GM20000 (cell line): ENCODE data around the gene ASPSCR1.
A peak's percentile ranks its signal among the peaks of the same experiment; 100 is the strongest.

Experiments
- DNase-seq: peaks from one replicate; pipeline ENCODE4 v3.0.0; 2012; ENCODE audit warnings: low spot score
- CTCF ChIP-seq: IDR thresholded peaks from 2 replicates; pipeline ENCODE4 v1.5.1; 2012; ENCODE audit warnings: mild to moderate bottlenecking, control low read depth; ENCODE audit errors: extremely low read depth, missing control alignments

Gene ASPSCR1

GRCh38 chr17:82064433-82065192, 87.2 kb downstream of the ASPSCR1 start:
- DNase-seq: no peak
- TF ChIP-seq CTCF: no peak

- DNase-seq: no peak
- TF ChIP-seq CTCF: no peak
Measured at GRCh38 chr17:82065193-82065637, 87.8 kb downstream of the ASPSCR1 start.

GRCh38 chr17:82065638-82066303, 88.3 kb downstream of the ASPSCR1 start, which contains the start of gene DUS1L:
Gene DUS1L, minus strand, starts transcription at chr17:82065804. Its CDS starts 745 bp downstream, at chr17:82065059.
- TF ChIP-seq CTCF: no peak
- peak; percentile 97 for DNase-seq
